ENCODE data around the gene AP3B1.
"Not testable (repeated sequence)": the region's sequence is repeated elsewhere in the genome, so short reads cannot be mapped to it uniquely, and the experiment has no call there.

The AP3B1 gene

DNA sequence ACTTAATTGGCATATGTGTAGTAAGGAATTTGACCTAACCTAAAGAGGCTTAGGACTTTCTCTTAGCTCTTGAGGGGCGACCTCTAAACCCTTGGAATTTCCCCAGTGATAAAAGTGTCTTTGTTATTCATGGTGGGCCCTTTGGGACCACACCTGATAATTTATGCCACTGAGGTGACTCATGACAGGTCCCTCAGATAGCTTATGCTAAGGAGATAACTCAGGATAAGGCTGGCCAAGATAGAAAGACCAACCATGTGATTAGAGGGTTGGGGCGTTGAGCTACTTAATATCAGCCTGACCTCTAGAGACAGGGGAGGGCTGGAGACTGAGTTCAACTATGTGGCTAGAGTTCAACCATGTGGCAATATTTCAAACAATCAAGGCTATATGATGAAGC lies 218.1 kb downstream of the AP3B1 start:
- DNase-seq (ENCODE audit: extremely low read depth, low read depth) = no peak
- TF ChIP-seq, protein P1, sequence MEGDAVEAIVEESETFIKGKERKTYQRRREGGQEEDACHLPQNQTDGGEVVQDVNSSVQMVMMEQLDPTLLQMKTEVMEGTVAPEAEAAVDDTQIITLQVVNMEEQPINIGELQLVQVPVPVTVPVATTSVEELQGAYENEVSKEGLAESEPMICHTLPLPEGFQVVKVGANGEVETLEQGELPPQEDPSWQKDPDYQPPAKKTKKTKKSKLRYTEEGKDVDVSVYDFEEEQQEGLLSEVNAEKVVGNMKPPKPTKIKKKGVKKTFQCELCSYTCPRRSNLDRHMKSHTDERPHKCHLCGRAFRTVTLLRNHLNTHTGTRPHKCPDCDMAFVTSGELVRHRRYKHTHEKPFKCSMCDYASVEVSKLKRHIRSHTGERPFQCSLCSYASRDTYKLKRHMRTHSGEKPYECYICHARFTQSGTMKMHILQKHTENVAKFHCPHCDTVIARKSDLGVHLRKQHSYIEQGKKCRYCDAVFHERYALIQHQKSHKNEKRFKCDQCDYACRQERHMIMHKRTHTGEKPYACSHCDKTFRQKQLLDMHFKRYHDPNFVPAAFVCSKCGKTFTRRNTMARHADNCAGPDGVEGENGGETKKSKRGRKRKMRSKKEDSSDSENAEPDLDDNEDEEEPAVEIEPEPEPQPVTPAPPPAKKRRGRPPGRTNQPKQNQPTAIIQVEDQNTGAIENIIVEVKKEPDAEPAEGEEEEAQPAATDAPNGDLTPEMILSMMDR (IDR thresholded peaks at IDR 0.05; ENCODE audit: low read depth, low read length, missing control alignments) = no peak
- no peak overlapping the region for H3K4me3 ChIP-seq (replicated peaks; ENCODE audit: low read depth, low read length)

DNA sequence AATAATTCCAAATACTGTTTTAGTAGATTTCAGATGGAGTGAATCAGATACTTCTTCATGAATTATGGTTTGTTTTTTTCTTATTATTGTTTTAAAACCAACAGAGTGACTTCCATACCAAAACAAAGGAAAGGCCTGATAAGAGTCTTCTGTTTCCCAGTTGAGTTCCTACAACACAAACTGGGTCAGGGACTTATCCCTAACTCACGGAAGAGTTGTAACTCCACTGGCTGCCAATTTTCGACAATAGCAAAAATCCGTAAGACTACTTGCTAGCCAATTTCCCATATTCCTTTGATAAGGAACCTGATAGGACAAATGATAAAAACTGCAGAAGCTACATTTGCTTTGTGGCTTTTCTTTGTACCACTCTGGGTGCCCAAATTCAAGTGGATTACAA lies 219.2 kb downstream of the AP3B1 start:
- TF ChIP-seq, protein P1 (IDR thresholded peaks at IDR 0.05; ENCODE audit: low read depth, low read length, missing control alignments) = no peak

DNA sequence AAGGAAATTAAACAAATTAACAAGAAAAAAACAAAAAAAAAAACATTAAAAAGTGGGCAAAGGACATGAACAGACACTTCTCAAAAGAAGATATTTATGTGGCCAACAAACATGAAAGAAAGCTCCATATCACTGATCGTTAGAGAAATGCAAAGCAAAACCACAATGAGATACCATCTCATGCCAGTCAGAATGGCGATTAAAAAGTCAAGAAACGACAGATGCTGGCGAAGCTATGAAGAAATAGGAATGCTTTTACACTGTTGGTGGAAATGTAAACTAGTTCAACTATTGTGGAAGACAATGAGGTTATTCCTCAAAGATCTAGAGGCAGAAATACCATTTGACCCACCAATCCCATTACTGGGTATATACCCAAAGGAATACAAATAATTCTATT lies 223.8 kb downstream of the AP3B1 start:
- not testable (repeated sequence) for DNase-seq (ENCODE audit: extremely low read depth, low read depth); H3K4me3 ChIP-seq (replicated peaks; ENCODE audit: low read depth, low read length)

More for the DNA sequence above, 219.2 kb downstream of the AP3B1 start:
- DNase-seq (ENCODE audit: extremely low read depth, low read depth) = no peak
- H3K4me3 ChIP-seq (replicated peaks; ENCODE audit: low read depth, low read length) = no peak overlapping the region

DNA sequence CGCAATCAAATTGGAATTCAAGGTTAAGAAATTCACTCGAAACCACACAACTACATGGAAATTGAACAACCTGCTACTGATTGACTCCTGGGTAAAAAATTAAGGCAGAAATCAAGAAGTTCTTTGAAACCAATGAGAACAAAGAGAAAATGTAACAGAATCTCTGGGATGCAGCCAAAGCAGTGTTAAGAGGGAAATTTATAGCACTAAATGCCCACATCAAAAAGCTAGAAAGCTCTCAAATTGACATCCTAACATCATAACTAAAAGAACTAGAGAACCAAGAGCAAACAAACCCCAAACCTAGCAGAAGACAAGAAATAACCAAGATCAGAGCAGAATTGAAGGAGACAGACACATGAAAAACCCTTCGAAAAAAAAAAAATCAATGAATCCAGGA lies 226.9 kb downstream of the AP3B1 start:
- H3K4me3 ChIP-seq (replicated peaks; ENCODE audit: low read depth, low read length); DNase-seq (ENCODE audit: extremely low read depth, low read depth): not testable (repeated sequence)

DNA sequence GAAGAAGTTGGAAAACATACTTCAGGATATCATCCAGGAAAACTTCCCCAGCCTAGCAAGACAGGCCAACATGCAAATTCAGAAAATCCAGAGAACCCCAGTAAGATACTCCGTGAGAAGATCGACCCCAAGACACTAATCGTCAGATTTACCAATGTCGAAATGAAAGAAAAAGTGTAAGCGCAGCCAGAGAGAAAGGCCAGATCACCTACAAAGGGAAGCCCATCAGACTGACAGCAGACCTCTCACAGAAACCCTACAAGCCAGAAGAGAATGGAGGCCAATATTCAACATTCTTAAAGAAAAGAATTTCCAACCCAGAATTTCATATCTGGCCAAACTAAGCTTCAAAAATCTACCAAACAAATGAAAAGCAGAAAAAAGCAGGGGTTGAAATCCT lies 227.8 kb downstream of the AP3B1 start:
- DNase-seq (ENCODE audit: extremely low read depth, low read depth); H3K4me3 ChIP-seq (replicated peaks; ENCODE audit: low read depth, low read length): not testable (repeated sequence)

DNA sequence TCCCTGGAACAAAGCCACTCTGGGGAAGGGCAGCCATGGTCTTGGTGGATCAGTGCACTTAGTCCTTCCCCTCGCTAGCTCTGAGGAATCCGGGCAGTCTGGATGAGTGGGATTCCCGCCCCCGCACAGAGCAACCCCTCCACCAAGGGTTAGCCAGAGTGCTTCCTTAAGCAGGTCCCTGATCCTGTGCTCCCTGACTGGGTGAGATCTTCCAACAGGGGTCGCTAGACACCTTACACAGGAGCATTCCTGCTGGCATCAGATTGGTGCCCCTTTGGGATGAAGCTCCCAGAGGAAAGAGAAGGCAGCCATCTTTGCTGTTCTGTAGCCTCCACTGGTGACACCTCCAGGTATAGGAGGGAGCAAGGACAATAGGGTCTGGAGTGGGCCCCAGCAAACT lies 228.8 kb downstream of the AP3B1 start:
- TF ChIP-seq, protein P1 (IDR thresholded peaks at IDR 0.05; ENCODE audit: low read depth, low read length, missing control alignments) = no peak
- DNase-seq (ENCODE audit: extremely low read depth, low read depth) = no peak
- H3K4me3 ChIP-seq (replicated peaks; ENCODE audit: low read depth, low read length) = no peak overlapping the region

DNA sequence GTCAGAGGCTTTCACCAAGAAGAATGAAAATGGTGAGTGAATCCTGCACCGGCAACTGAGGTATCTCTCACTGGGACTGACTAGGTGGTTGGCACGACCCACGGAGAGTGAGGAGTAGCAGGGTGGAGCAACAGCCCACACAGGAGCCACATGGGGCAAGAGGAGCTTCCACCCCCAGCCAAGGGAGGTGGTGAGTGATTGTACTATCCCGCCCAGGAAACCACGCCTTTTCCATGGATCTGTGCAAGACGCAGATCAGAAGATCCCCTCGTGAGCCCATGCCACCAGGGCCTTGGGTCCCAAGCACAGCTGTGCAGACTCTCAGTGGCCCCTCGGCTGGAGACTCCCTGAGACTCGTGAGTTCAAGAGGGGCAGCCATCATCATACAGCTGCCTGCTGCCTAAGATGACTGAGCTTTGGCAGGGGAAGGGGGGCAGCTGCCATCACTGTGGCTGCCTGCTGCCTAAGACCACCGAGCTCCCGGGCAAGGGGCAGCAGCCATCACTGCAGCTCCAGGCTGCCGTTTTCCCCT lies 229.5 kb downstream of the AP3B1 start:
- H3K4me3 ChIP-seq (replicated peaks; ENCODE audit: low read depth, low read length) = no peak overlapping the region
- TF ChIP-seq, protein P1 (IDR thresholded peaks at IDR 0.05; ENCODE audit: low read depth, low read length, missing control alignments) = no peak
- DNase-seq (ENCODE audit: extremely low read depth, low read depth) = no peak

DNA sequence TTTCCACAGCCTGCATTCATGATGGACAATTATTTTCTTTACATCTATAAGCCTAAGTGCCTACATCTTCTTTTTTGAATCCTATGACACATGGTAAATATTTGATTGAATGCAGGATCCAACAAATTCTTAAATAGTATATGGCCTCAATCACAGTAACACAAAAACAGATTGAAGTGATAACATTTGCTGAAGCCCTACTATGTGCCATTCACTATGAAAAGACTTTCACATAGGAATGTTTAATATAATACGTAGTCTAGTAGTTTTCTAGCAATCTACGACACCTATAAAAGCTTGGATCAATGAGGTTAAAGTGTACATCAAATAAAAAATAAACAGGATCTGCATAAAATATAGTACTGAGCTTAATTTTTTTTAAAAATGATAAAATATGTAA lies 231.0 kb downstream of the AP3B1 start:
- TF ChIP-seq, protein P1 (IDR thresholded peaks at IDR 0.05; ENCODE audit: low read depth, low read length, missing control alignments) = no peak
- no peak for DNase-seq (ENCODE audit: extremely low read depth, low read depth)
- no peak overlapping the region for H3K4me3 ChIP-seq (replicated peaks; ENCODE audit: low read depth, low read length)

Measured in HFF-Myc (cell line).